Smooth muscle cell (in vitro differentiated cells): ENCODE measurements around the gene NRG4. TPM values are rescaled to one million over a fixed set of nuclear protein-coding genes. Genes with fewer than 3 reads are reported as not detected.
"Not testable (repeated sequence)": the region's sequence is repeated elsewhere in the genome, so short reads cannot be mapped to it uniquely, and the experiment has no call there.

Experiments used
- DNase-seq: peaks from one replicate; lab custom pipeline; 2025; ENCODE audit not compliant: unreplicated experiment; lab: John Stamatoyannopoulos, UW
- H2AFZ ChIP-seq: fragments of 200-600 bp; sonication (generic); 2 replicates; pipeline ENCODE4 v1.6.0; 2016; ENCODE audit warnings: antibody characterized with exemption, low read depth, mild to moderate bottlenecking
- H3F3A ChIP-seq: fragments of 200-600 bp; sonication (generic); 2 replicates; pipeline ENCODE4 v1.6.0; 2017; ENCODE audit warnings: antibody characterized with exemption, low read depth
- H3K27ac ChIP-seq: fragments of 200-600 bp; sonication (generic); 2 replicates; pipeline ENCODE4 v1.5.1; 2016; ENCODE audit warnings: low read depth, mild to moderate bottlenecking
- H3K27me3 ChIP-seq: fragments of 200-600 bp; sonication (generic); 2 replicates; pipeline ENCODE4 v1.6.1; 2016; ENCODE audit warnings: low read depth, mild to moderate bottlenecking
- H3K36me3 ChIP-seq: fragments of 200-600 bp; sonication (generic); 2 replicates; pipeline ENCODE4 v1.5.1; 2016; ENCODE audit warnings: low read depth
- H3K4me1 ChIP-seq: fragments of 200-600 bp; sonication (generic); 2 replicates; pipeline ENCODE4 v1.5.1; 2016; ENCODE audit warnings: low read depth
- H3K4me2 ChIP-seq: fragments of 200-600 bp; sonication (generic); 2 replicates; pipeline ENCODE4 v1.6.0; 2016; ENCODE audit warnings: mild to moderate bottlenecking
- H3K4me3 ChIP-seq: fragments of 200-600 bp; sonication (generic); 2 replicates; pipeline ENCODE4 v1.5.1; 2016; ENCODE audit warnings: mild to moderate bottlenecking
- H3K79me2 ChIP-seq: fragments of 200-600 bp; sonication (generic); 2 replicates; pipeline ENCODE4 v1.6.0; 2016; ENCODE audit warnings: low read depth, mild to moderate bottlenecking
- H3K9ac ChIP-seq: fragments of 200-600 bp; sonication (generic); 2 replicates; pipeline ENCODE4 v1.6.0; 2016; ENCODE audit warnings: low read depth
- H3K9me3 ChIP-seq: fragments of 200-600 bp; sonication (generic); replicated peaks from 2 replicates; pipeline ENCODE4 v1.5.1; 2016; ENCODE audit warnings: low read depth
- H4K20me1 ChIP-seq: fragments of 200-600 bp; sonication (generic); 2 replicates; pipeline ENCODE4 v1.6.0; 2016; ENCODE audit warnings: low read depth
- WGBS: methylation state at CpG from one replicate; pipeline ENCODE4 v1.1.7; 2016; ENCODE audit warnings: low lambda C conversion rate; 5-methylcytosine and 5-hydroxymethylcytosine counted together
- polyA plus RNA-seq: library from polyadenylated mRNA; unstranded; fragments of >200 nt; fragmentation: Nextera tagmentation; extraction: Ambion mirVana; gene quantifications from 2 replicates; pipeline ENCODE4 v1.2.1, GENCODE V29; 2016
- total RNA-seq: library from RNA; depleted of rRNA; stranded (reverse); fragments of >200 nt; gene quantifications from 2 replicates; pipeline ENCODE4 v1.2.3, GENCODE V29; 2014
- TF ChIP-seq, protein P1 (sequence below): fragments of 200-600 bp; sonication (generic); IDR thresholded peaks from 2 replicates; pipeline ENCODE4 v1.5.1; 2017; ENCODE audit warnings: borderline replicate concordance, mild to moderate bottlenecking, antibody characterized with exemption; ENCODE audit not compliant: insufficient read depth, poor library complexity, severe bottlenecking

NRG4 gene
- total and polyA plus RNA-seq, 2 experiments from 2014 or later: 0.30 TPM; not detected in 1

DNA sequence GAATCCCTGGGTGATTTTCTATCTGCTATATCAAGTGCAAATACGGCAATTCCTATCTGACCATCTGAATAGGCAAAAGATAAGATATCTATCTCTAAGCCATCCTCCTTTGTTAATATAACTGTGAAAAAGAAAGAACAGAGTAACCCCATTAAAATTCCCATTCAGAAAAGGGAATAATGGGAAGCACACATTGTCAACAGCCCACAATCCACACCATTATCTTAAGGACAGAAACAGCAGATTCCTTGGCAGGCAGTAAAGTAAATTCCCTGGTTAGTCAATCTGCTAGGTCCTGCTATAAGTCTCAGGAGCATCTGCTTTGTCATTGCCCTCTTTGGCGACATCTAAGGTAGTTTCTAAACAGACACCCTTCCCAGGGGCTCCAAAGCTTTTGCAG is 21.9 kb upstream of the NRG4 start:
- Histone ChIP-seq H3K36me3 (no peaks in the 10 kb centered on the region), H3K9me3 (no peaks in the 10 kb centered on the region), H3K4me3 (no peak overlapping the region), H4K20me1 (no peaks in the 10 kb centered on the region), H3K9ac (no peak overlapping the region), H3K79me2 (no peaks in the 10 kb centered on the region), H3F3A (no peaks in the 10 kb centered on the region), H3K4me1 (peaks cover 20% of the 10 kb centered on the region), H3K4me2 (no peak overlapping the region), H3K27ac (no peak overlapping the region), H3K27me3 (no peaks in the 10 kb centered on the region), H2AFZ (no peak overlapping the region)
- DNase-seq: no peak
- TF ChIP-seq, protein P1, sequence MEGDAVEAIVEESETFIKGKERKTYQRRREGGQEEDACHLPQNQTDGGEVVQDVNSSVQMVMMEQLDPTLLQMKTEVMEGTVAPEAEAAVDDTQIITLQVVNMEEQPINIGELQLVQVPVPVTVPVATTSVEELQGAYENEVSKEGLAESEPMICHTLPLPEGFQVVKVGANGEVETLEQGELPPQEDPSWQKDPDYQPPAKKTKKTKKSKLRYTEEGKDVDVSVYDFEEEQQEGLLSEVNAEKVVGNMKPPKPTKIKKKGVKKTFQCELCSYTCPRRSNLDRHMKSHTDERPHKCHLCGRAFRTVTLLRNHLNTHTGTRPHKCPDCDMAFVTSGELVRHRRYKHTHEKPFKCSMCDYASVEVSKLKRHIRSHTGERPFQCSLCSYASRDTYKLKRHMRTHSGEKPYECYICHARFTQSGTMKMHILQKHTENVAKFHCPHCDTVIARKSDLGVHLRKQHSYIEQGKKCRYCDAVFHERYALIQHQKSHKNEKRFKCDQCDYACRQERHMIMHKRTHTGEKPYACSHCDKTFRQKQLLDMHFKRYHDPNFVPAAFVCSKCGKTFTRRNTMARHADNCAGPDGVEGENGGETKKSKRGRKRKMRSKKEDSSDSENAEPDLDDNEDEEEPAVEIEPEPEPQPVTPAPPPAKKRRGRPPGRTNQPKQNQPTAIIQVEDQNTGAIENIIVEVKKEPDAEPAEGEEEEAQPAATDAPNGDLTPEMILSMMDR: no peak
- 38% methylated on average over 2 of the region's 2 CpGs for WGBS

DNA sequence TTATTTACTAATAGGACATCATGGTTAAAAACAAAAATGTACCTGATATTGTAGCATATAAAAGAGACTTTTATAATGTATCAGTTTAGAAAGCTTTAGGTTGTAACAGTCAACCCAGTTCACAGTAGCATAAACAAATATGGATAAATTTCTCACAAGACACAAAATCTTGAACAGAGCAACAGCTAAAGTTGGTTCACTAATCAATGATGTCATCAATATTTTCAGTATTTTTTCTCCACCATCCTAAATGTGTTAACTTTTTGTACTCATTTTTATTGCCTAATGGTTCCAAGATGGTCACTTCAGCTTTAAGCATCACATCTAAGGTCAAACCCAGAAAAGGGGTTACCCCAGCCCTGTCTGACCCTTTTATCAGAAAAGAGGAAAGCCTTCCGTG is 21.2 kb upstream of the NRG4 start:
- Histone ChIP-seq H3K9ac (no peak overlapping the region), H3K4me1 (peaks cover 20% of the 10 kb centered on the region), H3K4me2 (no peak overlapping the region), H3K27me3 (no peaks in the 10 kb centered on the region), H3K4me3 (no peak overlapping the region), H2AFZ (no peak overlapping the region), H3F3A (no peaks in the 10 kb centered on the region), H3K9me3 (no peaks in the 10 kb centered on the region), H4K20me1 (no peaks in the 10 kb centered on the region), H3K36me3 (no peaks in the 10 kb centered on the region), H3K27ac (no peak overlapping the region), H3K79me2 (no peaks in the 10 kb centered on the region)
- TF ChIP-seq, protein P1: no peak
- 92% methylated on average over 1 of the region's 1 CpG for WGBS
- no peak for DNase-seq

DNA sequence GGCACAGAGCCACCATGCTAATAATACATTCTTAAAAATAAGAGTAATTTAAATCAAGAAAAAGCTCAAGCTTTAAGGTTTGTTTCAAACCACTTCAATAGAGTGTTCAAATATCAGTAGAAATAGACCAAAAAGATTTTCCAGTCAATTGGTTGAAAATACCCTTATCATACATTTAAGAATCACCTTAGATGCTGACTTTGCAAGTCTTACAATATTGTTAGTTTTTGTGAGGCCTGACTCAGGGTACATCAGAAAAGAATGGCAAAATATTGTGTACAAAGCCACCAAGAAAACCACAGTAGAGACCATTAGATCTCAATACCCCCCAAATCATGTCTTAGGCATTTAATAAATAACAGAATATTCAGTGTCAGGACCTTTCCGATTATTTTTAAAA is 19.8 kb upstream of the NRG4 start:
- H3K4me2 ChIP-seq: no peak overlapping the region
- no peaks in the 10 kb centered on the region for H3K79me2 ChIP-seq
- H3K9ac ChIP-seq: no peak overlapping the region
- TF ChIP-seq, protein P1: no peak
- H3K4me3 ChIP-seq: no peak overlapping the region
- no peaks in the 10 kb centered on the region for H3K9me3 ChIP-seq
- no peaks in the 10 kb centered on the region for H4K20me1 ChIP-seq
- no peak overlapping the region for H3K27ac ChIP-seq
- WGBS: 92% methylated on average over 1 of the region's 1 CpG
- H2AFZ ChIP-seq: no peak overlapping the region
- DNase-seq: no peak
- H3K4me1 ChIP-seq: peaks cover 20% of the 10 kb centered on the region
- H3F3A ChIP-seq: no peaks in the 10 kb centered on the region
- no peaks in the 10 kb centered on the region for H3K27me3 ChIP-seq
- H3K36me3 ChIP-seq: peaks cover 3% of the 10 kb centered on the region

DNA sequence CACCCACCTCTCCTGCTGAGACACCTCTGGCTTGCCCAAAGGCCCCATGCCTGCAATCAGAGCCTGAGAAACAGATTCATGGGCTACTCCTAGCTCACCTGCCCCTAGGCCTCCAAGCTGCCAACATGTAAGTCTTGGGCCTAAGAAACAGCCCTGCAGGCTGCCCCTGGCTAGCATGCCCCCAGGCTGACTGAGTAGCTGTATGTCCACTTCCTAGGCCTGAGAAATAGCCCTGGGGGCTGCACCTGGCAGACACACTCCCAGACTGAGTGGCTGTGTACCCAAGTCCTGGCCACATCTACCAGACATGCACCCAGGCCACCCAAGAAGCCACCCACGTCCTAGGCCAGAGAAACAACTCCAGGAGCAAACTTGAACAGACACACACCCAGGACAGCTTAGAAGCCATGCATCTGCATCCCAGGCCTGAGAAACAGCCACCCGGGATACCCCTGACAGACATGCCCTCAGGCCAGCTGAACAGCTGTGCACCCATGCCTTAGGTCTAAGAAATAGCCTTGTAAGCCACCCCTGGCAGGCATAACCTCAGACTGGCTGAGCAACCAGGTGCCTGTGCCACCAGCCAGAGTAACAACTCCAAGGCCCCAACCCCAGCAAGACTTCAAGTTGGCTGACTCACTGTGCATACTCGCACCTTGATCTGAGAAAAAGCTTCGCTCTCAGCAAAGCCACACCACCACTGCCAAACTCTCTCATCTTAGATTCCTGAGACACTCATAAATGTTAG is 12.0 kb upstream of the NRG4 start:
- no peaks in the 10 kb centered on the region for H4K20me1 ChIP-seq
- DNase-seq: no peak
- no peak overlapping the region for H3K27ac ChIP-seq
- H3K9me3 ChIP-seq: no peaks in the 10 kb centered on the region
- no peaks in the 10 kb centered on the region for H3K4me1 ChIP-seq
- H3K79me2 ChIP-seq: no peaks in the 10 kb centered on the region
- WGBS: 87% methylated on average over 4 of the region's 4 CpGs
- TF ChIP-seq, protein P1: no peak
- no peaks in the 10 kb centered on the region for H3F3A ChIP-seq
- no peak overlapping the region for H2AFZ ChIP-seq
- H3K9ac ChIP-seq: no peak overlapping the region
- H3K4me3 ChIP-seq: no peak overlapping the region
- H3K27me3 ChIP-seq: no peaks in the 10 kb centered on the region
- H3K36me3 ChIP-seq: peaks cover 3% of the 10 kb centered on the region
- no peak overlapping the region for H3K4me2 ChIP-seq

DNA sequence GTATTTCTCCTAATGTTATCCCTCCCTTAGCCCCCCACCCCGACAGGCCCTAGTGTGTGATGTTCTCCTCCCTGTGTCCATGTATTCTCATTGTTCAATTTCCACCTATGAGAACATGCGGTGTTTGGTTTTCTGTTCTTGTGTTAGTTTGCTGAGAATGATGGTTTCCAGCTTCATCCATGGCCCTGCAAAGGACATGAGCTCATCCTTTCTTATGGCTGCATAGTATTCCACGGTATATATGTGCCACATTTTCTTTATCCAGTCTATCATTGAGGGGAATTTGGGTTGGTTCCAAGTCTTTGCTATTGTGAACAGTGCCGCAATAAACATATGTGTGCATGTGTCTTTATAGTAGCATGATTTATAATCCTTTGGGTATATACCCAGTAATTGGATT is 1.2 kb upstream of the NRG4 start:
- not testable (repeated sequence) for H3K79me2 ChIP-seq, H3K4me3 ChIP-seq, H3K27me3 ChIP-seq, H4K20me1 ChIP-seq, H3K4me2 ChIP-seq, H3K36me3 ChIP-seq, H3K9ac ChIP-seq, DNase-seq, H2AFZ ChIP-seq, H3K9me3 ChIP-seq, H3F3A ChIP-seq, H3K27ac ChIP-seq, H3K4me1 ChIP-seq
- WGBS: 100% methylated on average over 4 of the region's 4 CpGs
